ENCODE data around the gene KSR1.

- TF ChIP-seq CTCF (IDR thresholded peaks at IDR 0.05) (no peak), POLR2A (IDR thresholded peaks at IDR 0.05) (no peak)
Observed at GRCh38 chr17:27445971-27446370, 10.3 kb upstream of the KSR1 start.
